Measurements from ENCODE around the gene MEGF6. TPM values are rescaled to one million over a fixed set of nuclear protein-coding genes. Genes with fewer than 3 reads are reported as not detected.
A peak's percentile ranks its signal among the peaks of the same experiment; 100 is the strongest.

The MEGF6 gene
- total and polyA plus RNA-seq, 5 experiments from 2014 or later, result 2.2 to 198 (median 3.5) TPM

DNA sequence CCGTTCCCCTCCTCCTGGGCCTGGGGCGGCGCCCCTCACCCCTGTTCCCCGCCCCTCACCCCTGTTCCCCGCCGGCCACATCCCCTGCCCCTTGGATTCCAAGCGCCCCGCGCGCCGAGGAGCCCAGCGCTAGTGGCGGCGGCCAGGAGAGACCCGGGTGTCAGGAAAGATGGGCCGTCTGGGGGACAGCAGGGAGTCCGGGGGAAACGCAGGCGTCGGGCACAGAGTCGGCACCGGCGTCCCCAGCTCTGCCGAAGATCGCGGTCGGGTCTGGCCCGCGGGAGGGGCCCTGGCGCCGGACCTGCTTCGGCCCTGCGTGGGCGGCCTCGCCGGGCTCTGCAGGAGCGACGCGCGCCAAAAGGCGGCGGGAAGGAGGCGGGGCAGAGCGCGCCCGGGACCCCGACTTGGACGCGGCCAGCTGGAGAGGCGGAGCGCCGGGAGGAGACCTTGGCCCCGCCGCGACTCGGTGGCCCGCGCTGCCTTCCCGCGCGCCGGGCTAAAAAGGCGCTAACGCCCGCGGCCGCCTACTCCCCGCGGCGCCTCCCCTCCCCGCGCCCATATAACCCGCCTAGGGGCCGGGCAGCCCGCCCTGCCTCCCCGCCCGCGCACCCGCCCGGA is 40.7 kb upstream of the MEGF6 start, which contains the start of gene TP73:
TP73 (plus strand) TSS at position 587 of the 618 bp plus-strand sequence. CDS start 29,850 bp downstream, outside the sequence.
- DNase-seq (peak in 1 of 10 donors; percentile 52), ATAC-seq (no peak)
- peaks cover 0 to 8% (median 2%) of the 10 kb centered on the region in 3 donors for H3K36me3 Mint-ChIP-seq
- peak within 1 kb of the TSS in 1 of 10 donors; percentile 20 for H3K27ac Mint-ChIP-seq
- H3K4me1 Mint-ChIP-seq, result peaks cover 7 to 41% (median 27%) of the 10 kb centered on the region in 4 donors
- H3K27me3 Mint-ChIP-seq, result peaks cover 24 to 52% (median 33%) of the 10 kb centered on the region in 5 donors
- POLR2A ChIA-PET, result interaction anchor here (1.1 kb wide), 1 partner anchor 22 kb away, joined by 3 read pairs; no protein-coding TSS in a partner anchor
- H3K9me3 Mint-ChIP-seq, result no peaks in the 10 kb centered on the region
- peak within 1 kb of the TSS in 8 of 10 donors; percentile 41 to 79 (median 67) for H3K4me3 Mint-ChIP-seq

DNA sequence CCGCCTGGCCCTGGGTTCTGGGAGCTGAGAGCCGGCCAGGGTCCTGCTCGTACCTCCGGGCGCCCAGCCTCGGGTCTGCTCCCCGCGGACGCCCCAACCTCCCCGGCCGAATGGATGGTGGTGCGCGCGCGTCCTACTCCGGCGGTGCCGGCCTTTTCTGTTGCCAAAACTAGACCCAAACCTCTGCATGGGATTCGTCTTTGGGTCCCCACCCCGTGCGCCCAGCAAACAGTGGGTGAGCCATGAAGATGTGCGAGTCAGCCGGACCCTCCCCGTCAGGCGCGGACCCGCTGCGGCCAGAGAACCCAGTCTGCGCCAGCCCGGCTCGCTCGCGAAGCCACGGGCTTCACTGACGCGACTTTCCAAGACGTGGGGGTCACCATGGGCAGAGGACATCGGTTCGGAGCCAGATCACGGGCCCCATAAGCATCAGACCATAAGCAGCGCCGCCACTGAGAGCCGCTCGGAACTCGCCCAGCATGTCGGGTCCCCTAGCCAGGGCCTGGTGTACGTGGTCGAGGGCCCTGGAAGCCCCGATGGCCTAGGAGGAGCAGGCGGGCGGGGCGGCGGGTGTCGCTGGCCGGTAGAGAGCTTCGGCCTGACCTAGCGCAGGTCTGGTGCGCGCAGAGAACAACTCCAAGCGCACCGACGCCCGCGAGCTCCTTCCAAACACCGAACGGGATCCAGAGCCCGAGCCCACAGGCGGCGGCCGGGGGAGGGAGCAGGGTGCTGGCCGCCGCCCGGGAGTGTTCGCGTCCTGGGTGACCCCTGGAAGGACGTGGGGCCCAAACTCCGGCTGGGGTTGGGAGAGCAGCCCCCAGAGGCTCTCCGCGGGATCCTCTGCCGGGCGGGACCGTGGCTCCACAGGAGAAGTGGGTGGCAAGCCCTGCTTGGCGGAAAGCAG is 40.0 kb upstream of the MEGF6 start:
- Mint-ChIP-seq H3K4me1 (peaks cover 7 to 42% (median 27%) of the 10 kb centered on the region in 4 donors), H3K9me3 (no peaks in the 10 kb centered on the region), H3K4me3 (peak overlapping the region; percentile 39 to 79 (median 67)), H3K36me3 (peaks cover 0 to 15% (median 3%) of the 10 kb centered on the region in 3 donors), H3K27me3 (peaks cover 24 to 45% (median 32%) of the 10 kb centered on the region in 5 donors), H3K27ac (no peak overlapping the region)
- POLR2A ChIA-PET, result no interaction called here
- DNase-seq (peak in 3 of 10 donors; percentile 14 to 59 (median 24)), ATAC-seq (no peak)

GRCh38 chr1:3650248-3651025 is 39.1 kb upstream of the MEGF6 start:
- ATAC-seq, result no peak
- Mint-ChIP-seq H3K36me3 (peaks cover 0 to 20% (median 7%) of the 10 kb centered on the region in 3 donors), H3K27me3 (peaks cover 20 to 38% (median 27%) of the 10 kb centered on the region in 5 donors), H3K9me3 (no peaks in the 10 kb centered on the region), H3K4me3 (peak overlapping the region; percentile 76 to 90 (median 84)), H3K27ac (peak overlapping the region in 3 of 10 donors; percentile 17 to 80 (median 44)), H3K4me1 (peaks cover 7 to 42% (median 27%) of the 10 kb centered on the region in 4 donors)
- peak in 2 of 10 donors; percentile 19 to 54 for DNase-seq
- POLR2A ChIA-PET, result interaction anchor here (1.3 to 1.4 kb wide), 2 partner anchors 18 to 27 kb away, joined by 3 to 6 read pairs; no protein-coding TSS in a partner anchor

GRCh38 chr1:3649342-3650247 is 38.3 kb upstream of the MEGF6 start, which contains the start of gene WRAP73:
TSS of gene WRAP73 (minus strand) at chr1:3650103. CDS start at chr1:3649999, 104 bp downstream.
- Mint-ChIP-seq H3K4me3 (peak within 1 kb of the TSS; percentile 76 to 90 (median 85)), H3K27me3 (peaks cover 16 to 30% (median 20%) of the 10 kb centered on the region in 5 donors), H3K4me1 (peaks cover 7 to 42% (median 27%) of the 10 kb centered on the region in 4 donors), H3K27ac (peak within 1 kb of the TSS in 8 of 10 donors; percentile 19 to 89 (median 61)), H3K36me3 (peaks cover 0 to 26% (median 12%) of the 10 kb centered on the region in 3 donors), H3K9me3 (no peaks in the 10 kb centered on the region)
- ATAC-seq, result peak; percentile 96 to 99
- peak; percentile 80 to 94 (median 86) for DNase-seq
- POLR2A ChIA-PET, result interaction anchor here (0.9 to 1.4 kb wide), 4 partner anchors 11 to 28 kb away, joined by 3 to 6 read pairs (median 3); no protein-coding TSS in a partner anchor

GRCh38 chr1:3646596-3646995 is 35.3 kb upstream of the MEGF6 start:
- no peaks in the 10 kb centered on the region for H3K9me3 Mint-ChIP-seq
- H3K36me3 Mint-ChIP-seq, result peaks cover 0 to 39% (median 17%) of the 10 kb centered on the region in 3 donors
- DNase-seq (no peak), ATAC-seq (no peak)
- POLR2A ChIA-PET, result no interaction called here
- H3K27ac Mint-ChIP-seq, result no peak overlapping the region
- peaks cover 7 to 41% (median 27%) of the 10 kb centered on the region in 4 donors for H3K4me1 Mint-ChIP-seq
- H3K27me3 Mint-ChIP-seq, result peaks cover 4 to 12% (median 5%) of the 10 kb centered on the region in 5 donors
- H3K4me3 Mint-ChIP-seq, result no peak overlapping the region

GRCh38 chr1:3645666-3646355 is 34.5 kb upstream of the MEGF6 start:
- ATAC-seq (no peak), DNase-seq (peak in 1 of 10 donors; percentile 42)
- peaks cover 0 to 5% (median 2%) of the 10 kb centered on the region in 5 donors for H3K27me3 Mint-ChIP-seq
- H3K4me1 Mint-ChIP-seq, result peaks cover 4 to 33% (median 23%) of the 10 kb centered on the region in 4 donors
- H3K9me3 Mint-ChIP-seq, result no peaks in the 10 kb centered on the region
- POLR2A ChIA-PET, result no interaction called here
- H3K36me3 Mint-ChIP-seq, result peaks cover 0 to 45% (median 17%) of the 10 kb centered on the region in 3 donors
- H3K4me3 Mint-ChIP-seq, result peak overlapping the region in 1 of 10 donors; percentile 69
- no peak overlapping the region for H3K27ac Mint-ChIP-seq

- DNase-seq (no peak), ATAC-seq (no peak)
- Mint-ChIP-seq H3K36me3 (peaks cover 0 to 45% (median 17%) of the 10 kb centered on the region in 3 donors), H3K27me3 (peaks cover 0 to 2% (median 0%) of the 10 kb centered on the region in 5 donors), H3K4me1 (peaks cover 4 to 28% (median 21%) of the 10 kb centered on the region in 4 donors), H3K4me3 (no peak overlapping the region), H3K27ac (no peak overlapping the region), H3K9me3 (no peaks in the 10 kb centered on the region)
- POLR2A ChIA-PET, result no interaction called here
Measured at GRCh38 chr1:3645247-3645646, 33.9 kb upstream of the MEGF6 start.

GRCh38 chr1:3644273-3644672 is 33.0 kb upstream of the MEGF6 start:
- Mint-ChIP-seq H3K27ac (no peak overlapping the region), H3K9me3 (no peaks in the 10 kb centered on the region), H3K36me3 (peaks cover 0 to 45% (median 17%) of the 10 kb centered on the region in 3 donors), H3K4me1 (peaks cover 2 to 23% (median 18%) of the 10 kb centered on the region in 4 donors), H3K4me3 (no peak overlapping the region), H3K27me3 (no peaks in the 10 kb centered on the region)
- POLR2A ChIA-PET, result no interaction called here
- DNase-seq (no peak), ATAC-seq (no peak)

DNA sequence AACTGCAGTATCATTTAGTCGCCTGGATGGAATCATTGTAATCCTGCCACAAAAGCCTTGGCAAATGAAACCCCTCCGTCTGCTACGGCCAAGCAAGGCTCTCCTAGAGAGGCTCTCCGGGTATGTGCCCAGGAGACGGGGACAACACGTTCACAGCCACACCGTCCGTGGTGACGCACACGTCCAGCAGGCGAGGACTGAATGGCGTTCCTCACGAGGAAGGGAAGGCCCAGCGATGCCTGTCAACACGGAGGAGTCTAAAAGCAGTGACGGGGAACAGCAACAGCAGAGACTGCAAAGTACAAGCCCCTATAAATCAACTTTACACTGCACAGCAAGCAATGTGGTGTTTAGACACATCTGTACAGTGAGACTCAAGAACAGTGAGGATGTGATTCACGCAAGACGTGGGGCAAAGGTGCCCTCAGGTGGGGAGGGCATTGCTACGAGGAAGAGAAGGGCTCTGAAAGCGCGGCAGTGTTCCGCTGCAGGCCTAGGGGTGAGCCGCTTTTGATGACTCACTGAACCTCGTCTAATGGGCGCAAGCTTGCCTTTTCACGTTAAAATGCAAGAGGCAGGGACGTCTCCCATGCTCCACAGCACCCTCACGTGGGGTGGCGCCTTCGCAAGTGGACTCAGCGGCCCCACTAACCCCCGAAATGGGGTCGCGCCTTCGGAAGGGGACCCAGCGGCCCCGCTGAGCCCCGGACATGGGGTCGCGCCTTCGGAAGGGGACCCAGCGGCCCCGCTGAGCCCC is 31.8 kb upstream of the MEGF6 start:
- ATAC-seq, result no peak
- Mint-ChIP-seq H3K9me3 (no peaks in the 10 kb centered on the region), H3K4me3 (no peak overlapping the region), H3K4me1 (peaks cover 2 to 11% (median 6%) of the 10 kb centered on the region in 4 donors), H3K27me3 (no peaks in the 10 kb centered on the region), H3K36me3 (peaks cover 0 to 53% (median 17%) of the 10 kb centered on the region in 3 donors), H3K27ac (no peak overlapping the region)
- POLR2A ChIA-PET, result no interaction called here
- no peak for DNase-seq

- Mint-ChIP-seq H3K36me3 (peaks cover 0 to 54% (median 17%) of the 10 kb centered on the region in 3 donors), H3K27me3 (no peaks in the 10 kb centered on the region), H3K27ac (peak overlapping the region in 1 of 10 donors; percentile 79), H3K9me3 (no peaks in the 10 kb centered on the region), H3K4me3 (no peak overlapping the region), H3K4me1 (peaks cover 0 to 3% (median 0%) of the 10 kb centered on the region in 4 donors)
- DNase-seq (no peak), ATAC-seq (no peak)
- POLR2A ChIA-PET, result no interaction called here
Measured at GRCh38 chr1:3641816-3642215, 30.5 kb upstream of the MEGF6 start.

Data from naive thymus-derived CD8-positive, alpha-beta T cell (primary cell).